ENCODE results near the gene CSK.

- no peak for TF ChIP-seq CTCF (conservative IDR thresholded peaks at IDR 0.05; ENCODE audit: low read length)
- TF ChIP-seq EZH2phosphoT487 (IDR thresholded peaks at IDR 0.05; ENCODE audit: borderline replicate concordance, low read depth, low read length) = no peak
These were observed 40.4 kb downstream of the CSK start for GRCh38 chr15:74822233-74822632.

Measured in OCI-LY7 (cell line).